HepG2 (cell line): ENCODE data around the gene BATF. TPM values are rescaled to one million over a fixed set of nuclear protein-coding genes. Genes with fewer than 3 reads are reported as not detected.

Experiments used
- ATAC-seq: fragments of 200-7000 bp; cut with Tn5 transposase; 3 replicates; pipeline ENCODE4 v1.9.1; 2020; ENCODE audit warnings: mild to moderate bottlenecking, moderate library complexity
- BruUV-seq: library from RNA; stranded (reverse); fragments of 400-500 nt; replicated peaks from 2 replicates; lab custom pipeline; 2021; lab: Mats Ljungman, UMichigan
- CTCF ChIA-PET: fragments of 300-600 bp; formaldehyde crosslinking; extraction: SDS; loops from one replicate; lab custom pipeline; 2021; ENCODE audit warnings: low total read pairs, inconsistent platforms, low intra/inter-chr PET ratio; lab: Yijun Ruan, JAX
- POLR2A ChIA-PET: fragments of 350-600 bp; sonication (Branson Sonifier 250); formaldehyde crosslinking; loops from one replicate; lab custom pipeline; 2020; ENCODE audit warnings: antibody characterized with exemption, inconsistent platforms; lab: Yijun Ruan, JAX
- DNase-seq: peaks from one replicate; pipeline ENCODE4 v3.0.0-alpha.2; 2015; ENCODE audit warnings: low spot score
- FAIRE-seq: peaks from 3 replicates; lab custom pipeline; 2011; peaks lifted over from hg19 to GRCh38; lab: Jason Lieb, UNC
- H2AFZ ChIP-seq: one replicate; pipeline ENCODE4 v1.6.1; 2011; ENCODE audit warnings: low read length, inconsistent platforms
- H3K27ac ChIP-seq: fragments of 300-600 bp; 3 replicates; pipeline ENCODE4 v1.8.0; 2011; ENCODE audit warnings: mixed run types, mild to moderate bottlenecking, mixed read lengths, low read length, inconsistent platforms; ENCODE audit not compliant: insufficient read depth; ENCODE audit errors: extremely low read length
- H3K27me3 ChIP-seq, 2 experiments: fragments of 200-600 bp in 1 of 2; 2 replicates in 1 of 2; 3 replicates in 1 of 2; pipeline versions ENCODE4 v1.6.0 to v1.8.0; 2011; ENCODE audit warnings: low read length in 2 of 2, mild to moderate bottlenecking in 2 of 2, moderate library complexity in 2 of 2, inconsistent platforms in 1 of 2; ENCODE audit not compliant: insufficient read depth in 2 of 2, control insufficient read depth in 1 of 2
- H3K36me3 ChIP-seq, 2 experiments: fragments of 200-600 bp in 1 of 2; replicated peaks in 1 of 2; 2 replicates in 1 of 2; 3 replicates in 1 of 2; pipeline versions ENCODE4 v1.5.1 to v1.8.0; 2011; ENCODE audit warnings: low read length in 2 of 2, inconsistent platforms in 1 of 2; ENCODE audit not compliant: insufficient read depth in 2 of 2, control insufficient read depth in 1 of 2
- H3K4me1 ChIP-seq: 2 replicates; pipeline ENCODE4 v1.5.1; 2012; ENCODE audit warnings: low read length, inconsistent platforms; ENCODE audit not compliant: insufficient read depth
- H3K4me2 ChIP-seq: 2 replicates; pipeline ENCODE4 v1.6.0; 2011; ENCODE audit warnings: low read depth, low read length, inconsistent platforms
- H3K4me3 ChIP-seq, 3 experiments: fragments of 200-600 bp in 1 of 3; sonication (generic), shearing (Covaris generic) in 1 of 3; replicated peaks in 1 of 3; 2 replicates each; pipeline ENCODE4 v1.5.1; 2011 to 2016; ENCODE audit warnings: low read length in 3 of 3, inconsistent platforms in 2 of 3, low read depth in 2 of 3, mild to moderate bottlenecking in 2 of 3, control low read depth in 1 of 3, mixed read lengths in 1 of 3; ENCODE audit not compliant: insufficient read depth in 1 of 3
- H3K79me2 ChIP-seq: one replicate; pipeline ENCODE4 v1.6.1; 2011; ENCODE audit warnings: low read length, inconsistent platforms; ENCODE audit not compliant: insufficient read depth
- H3K9ac ChIP-seq: 2 replicates; pipeline ENCODE4 v1.6.0; 2011; ENCODE audit warnings: mild to moderate bottlenecking, low read depth, low read length, inconsistent platforms; ENCODE audit not compliant: insufficient read depth
- H3K9me3 ChIP-seq: 2 replicates; pipeline ENCODE4 v1.5.1; 2012; ENCODE audit warnings: mild to moderate bottlenecking, low read length
- H4K20me1 ChIP-seq: 2 replicates; pipeline ENCODE4 v1.6.0; 2011; ENCODE audit warnings: inconsistent platforms, mild to moderate bottlenecking, low read length, moderate library complexity; ENCODE audit not compliant: insufficient read depth
- AKAP8 ChIP-seq: sonication (generic); formaldehyde crosslinking; IDR thresholded peaks from 2 replicates; pipeline ENCODE4 v1.5.1; 2020; ENCODE audit warnings: mild to moderate bottlenecking, missing genetic modification reagents
- ASH2L ChIP-seq: fragments of 300-600, 200-600 bp; sonication (generic); IDR thresholded peaks from 2 replicates; pipeline ENCODE4 v1.7.0; 2017; ENCODE audit warnings: low read depth, mild to moderate bottlenecking, moderate library complexity, mixed read lengths, low read length; ENCODE audit not compliant: insufficient read length
- CBX2 ChIP-seq, 2 experiments: fragments of 200-600 bp in 1 of 2; sonication (generic); formaldehyde crosslinking in 1 of 2; IDR thresholded peaks; 2 replicates each; pipeline versions ENCODE4 v1.7.0 to v1.8.1; 2018 to 2022; ENCODE audit warnings: low read depth in 2 of 2, low read length in 1 of 2, mild to moderate bottlenecking in 1 of 2, missing genetic modification reagents in 1 of 2
- DZIP1 ChIP-seq: sonication (generic); formaldehyde crosslinking; IDR thresholded peaks from 2 replicates; pipeline ENCODE4 v1.5.0; 2020; ENCODE audit warnings: mild to moderate bottlenecking, missing genetic modification reagents
- GATAD1 ChIP-seq: IDR thresholded peaks from 2 replicates; pipeline ENCODE4 v1.6.1; 2016; ENCODE audit warnings: missing genetic modification reagents, missing compliant biosample characterization
- MZF1 ChIP-seq: sonication (generic); formaldehyde crosslinking; IDR thresholded peaks from 2 replicates; pipeline ENCODE4 v1.8.1; 2023; ENCODE audit warnings: mild to moderate bottlenecking, missing genetic modification reagents, borderline replicate concordance
- POGZ ChIP-seq: sonication (generic); formaldehyde crosslinking; IDR thresholded peaks from 2 replicates; pipeline ENCODE4 v1.4.0; 2020; ENCODE audit warnings: mild to moderate bottlenecking, missing genetic modification reagents
- SRY ChIP-seq: sonication (generic); formaldehyde crosslinking; IDR thresholded peaks from 2 replicates; pipeline ENCODE4 v1.8.0; 2022; ENCODE audit warnings: mild to moderate bottlenecking, missing genetic modification reagents
- STAT5B ChIP-seq: sonication (generic); formaldehyde crosslinking; IDR thresholded peaks from 2 replicates; pipeline ENCODE4 v1.4.0; 2020; ENCODE audit warnings: missing genetic modification reagents
- THYN1 ChIP-seq: sonication (generic); formaldehyde crosslinking; IDR thresholded peaks from 2 replicates; pipeline ENCODE4 v1.8.1; 2023; ENCODE audit warnings: low read depth, mild to moderate bottlenecking, moderate library complexity, missing genetic modification reagents, borderline replicate concordance
- TIGD3 ChIP-seq: sonication (generic); formaldehyde crosslinking; IDR thresholded peaks from 2 replicates; pipeline ENCODE4 v1.5.1; 2020; ENCODE audit warnings: mild to moderate bottlenecking, missing genetic modification reagents, borderline replicate concordance
- ZFX ChIP-seq: sonication (generic); formaldehyde crosslinking; IDR thresholded peaks from 2 replicates; pipeline ENCODE4 v1.4.0; 2020; ENCODE audit warnings: mild to moderate bottlenecking, low read depth, missing genetic modification reagents, moderate library complexity
- ZNF543 ChIP-seq: sonication (generic); formaldehyde crosslinking; IDR thresholded peaks from 2 replicates; pipeline ENCODE4 v1.4.0; 2020; ENCODE audit warnings: mild to moderate bottlenecking, missing genetic modification reagents
- ZNF619 ChIP-seq: sonication (generic); formaldehyde crosslinking; IDR thresholded peaks from 2 replicates; pipeline ENCODE4 v1.4.0; 2020; ENCODE audit warnings: mild to moderate bottlenecking, missing genetic modification reagents
- WGBS: methylation state at CpG from one replicate; pipeline ENCODE4 v1.1.6; 2017; ENCODE audit warnings: low lambda C conversion rate; 5-methylcytosine and 5-hydroxymethylcytosine counted together
- in situ Hi-C: cut with HindIII; loops from 2 replicates; pipeline ENCODE4 v1.10.0; 2017; ENCODE audit warnings: low pct_unique_long_range_greater_than_20kb; ENCODE audit not compliant: extremely low pct_ligation_motif_present
- intact Hi-C: fragments of 100-400 bp; cut with micrococcal nuclease; formaldehyde crosslinking; loops from one replicate; pipeline ENCODE4 v1.10.0; 2022; ENCODE audit not compliant: unreplicated experiment
- polyA plus RNA-seq, 8 experiments: library from polyadenylated mRNA; depleted of rRNA in 3 of 8; stranded (reverse) in 7 of 8; unstranded in 1 of 8; fragments of >200 nt; fragmentation: Illumina TruSeq in 4 of 8; extraction: Trizol in 4 of 8; gene quantifications; 2 replicates each; pipeline versions ENCODE4 v1.2.1 to v1.2.3, GENCODE V29; 2011 to 2016; ENCODE audit warnings: low read depth in 4 of 8, missing spikeins in 1 of 8, mixed read lengths in 1 of 8; ENCODE audit not compliant: insufficient read depth in 1 of 8
- total RNA-seq, 5 experiments: library from RNA; depleted of rRNA; stranded (reverse); fragments of >200 nt; fragmentation: Illumina TruSeq; extraction: Trizol; gene quantifications; 2 replicates each; pipeline ENCODE4 v1.2.3, GENCODE V29; 2016; ENCODE audit warnings: low read depth in 1 of 5

Gene BATF
- total and polyA plus RNA-seq, 2 of the 13 experiments (the other 11 are each of a cell fraction or from before 2014, with no cell fraction given): 0.22 to 0.37 TPM

GRCh38 chr14:75531256-75531655, 9.0 kb downstream of the BATF start:
- POLR2A ChIA-PET: interaction anchor here (1.2 kb wide), 1 partner anchor 11 kb away, joined by 4 read pairs; no protein-coding TSS in a partner anchor
- no peak for FAIRE-seq
- CTCF ChIA-PET: no interaction called here
- no peak overlapping the region for H3K4me3 ChIP-seq
- H2AFZ ChIP-seq: no peak overlapping the region
- no peaks in the 10 kb centered on the region for H3K36me3 ChIP-seq
- H3K27me3 ChIP-seq: no peaks in the 10 kb centered on the region
- DNase-seq: no peak
- TF ChIP-seq MZF1 (CRISPR knock-in tag) (no peak), STAT5B (no peak), AKAP8 (CRISPR knock-in tag) (no peak), SRY (no peak), ZFX (CRISPR knock-in tag) (no peak), ZNF619 (no peak), DZIP1 (CRISPR knock-in tag) (no peak), POGZ (CRISPR knock-in tag) (no peak), TIGD3 (CRISPR knock-in tag) (no peak), THYN1 (CRISPR knock-in tag) (no peak), ZNF543 (CRISPR knock-in tag) (no peak), ASH2L (no peak), CBX2 (IDR thresholded peaks at IDR 0.05; ENCODE audit: low read depth, low read length) (no peak), CBX2 (CRISPR knock-in tag; IDR thresholded peaks at IDR 0.05; ENCODE audit: low read depth) (no peak), GATAD1 (CRISPR knock-in tag) (no peak)
- TF ChIP-seq, all 625 proteins: peak for 0
- H3K4me1 ChIP-seq: peaks cover 30% of the 10 kb centered on the region
- intact Hi-C loops: no loop called here
- no TSS peak for BruUV-seq
- no peaks in the 10 kb centered on the region for H4K20me1 ChIP-seq
- no peak overlapping the region for H3K4me2 ChIP-seq
- in situ Hi-C loops: no loop called here
- H3K79me2 ChIP-seq: no peaks in the 10 kb centered on the region
- no peak overlapping the region for H3K27ac ChIP-seq
- no peak for ATAC-seq
- no peaks in the 10 kb centered on the region for H3K9me3 ChIP-seq
- H3K9ac ChIP-seq: no peak overlapping the region
- 86% methylated on average over 3 of the region's 3 CpGs for WGBS
